ENCODE results near the gene RERE. TPM values are rescaled to one million over a fixed set of nuclear protein-coding genes. Genes with fewer than 3 reads are reported as not detected.

The RERE gene
- polyA plus RNA-seq, 2 donors = 14.0 to 24.4 TPM

GRCh38 chr1:8680664-8681650 is 136.5 kb downstream of the RERE start:
- H3K4me1 ChIP-seq (ENCODE audit: control insufficient read depth in 2 of 2, insufficient read depth in 2 of 2, low read length in 1 of 2) = no peaks in the 10 kb centered on the region
- no peaks in the 10 kb centered on the region for H3K9me3 ChIP-seq (ENCODE audit: control insufficient read depth in 2 of 2, insufficient read depth in 1 of 2, low read depth in 1 of 2, low read length in 1 of 2)
- no peak overlapping the region for H3K27ac ChIP-seq (ENCODE audit: low read depth in 2 of 2, low read length in 1 of 2)
- H3K27me3 ChIP-seq (ENCODE audit: control insufficient read depth in 1 of 2, insufficient read depth in 2 of 2, low read length in 2 of 2) = no peaks in the 10 kb centered on the region
- peak overlapping the region in 1 of 2 donors; percentile 12 for H3K4me3 ChIP-seq (ENCODE audit: low read depth in 1 of 2, low read length in 2 of 2)
- 29 to 34% methylated on average over 14 of the region's 14 CpGs for WGBS, 2 donors
- no peaks in the 10 kb centered on the region for H3K36me3 ChIP-seq (ENCODE audit: control insufficient read depth in 2 of 2, insufficient read depth in 2 of 2, low read length in 1 of 2)

- no peak overlapping the region for H3K27ac ChIP-seq (ENCODE audit: low read depth in 2 of 2, low read length in 1 of 2)
- 61 to 73% methylated on average over 7 of the region's 7 CpGs for WGBS, 2 donors
Observed at GRCh38 chr1:8679929-8680663, 137.3 kb downstream of the RERE start.

GRCh38 chr1:8679395-8679800 is 138.0 kb downstream of the RERE start:
- no peak overlapping the region for H3K4me3 ChIP-seq (ENCODE audit: low read depth in 1 of 2, low read length in 2 of 2)
- no peaks in the 10 kb centered on the region for H3K9me3 ChIP-seq (ENCODE audit: control insufficient read depth in 2 of 2, insufficient read depth in 1 of 2, low read depth in 1 of 2, low read length in 1 of 2)
- 50 to 67% methylated on average over 2 of the region's 2 CpGs for WGBS, 2 donors
- no peak overlapping the region for H3K27ac ChIP-seq (ENCODE audit: low read depth in 2 of 2, low read length in 1 of 2)
- H3K36me3 ChIP-seq (ENCODE audit: control insufficient read depth in 2 of 2, insufficient read depth in 2 of 2, low read length in 1 of 2) = no peaks in the 10 kb centered on the region
- no peaks in the 10 kb centered on the region for H3K27me3 ChIP-seq (ENCODE audit: control insufficient read depth in 1 of 2, insufficient read depth in 2 of 2, low read length in 2 of 2)
- no peaks in the 10 kb centered on the region for H3K4me1 ChIP-seq (ENCODE audit: control insufficient read depth in 2 of 2, insufficient read depth in 2 of 2, low read length in 1 of 2)

More at GRCh38 chr1:8679929-8680663, 137.3 kb downstream of the RERE start:
- H3K27me3 ChIP-seq (ENCODE audit: control insufficient read depth in 1 of 2, insufficient read depth in 2 of 2, low read length in 2 of 2) = no peaks in the 10 kb centered on the region
- no peaks in the 10 kb centered on the region for H3K36me3 ChIP-seq (ENCODE audit: control insufficient read depth in 2 of 2, insufficient read depth in 2 of 2, low read length in 1 of 2)
- no peaks in the 10 kb centered on the region for H3K9me3 ChIP-seq (ENCODE audit: control insufficient read depth in 2 of 2, insufficient read depth in 1 of 2, low read depth in 1 of 2, low read length in 1 of 2)
- H3K4me3 ChIP-seq (ENCODE audit: low read depth in 1 of 2, low read length in 2 of 2) = no peak overlapping the region
- H3K4me1 ChIP-seq (ENCODE audit: control insufficient read depth in 2 of 2, insufficient read depth in 2 of 2, low read length in 1 of 2) = no peaks in the 10 kb centered on the region

- 67 to 81% methylated on average over 4 of the region's 4 CpGs for WGBS, 2 donors
- Histone ChIP-seq H3K4me1 (ENCODE audit: control insufficient read depth in 2 of 2, insufficient read depth in 2 of 2, low read length in 1 of 2) (no peaks in the 10 kb centered on the region), H3K4me3 (ENCODE audit: low read depth in 1 of 2, low read length in 2 of 2) (no peak overlapping the region), H3K36me3 (ENCODE audit: control insufficient read depth in 2 of 2, insufficient read depth in 2 of 2, low read length in 1 of 2) (no peaks in the 10 kb centered on the region), H3K27ac (ENCODE audit: low read depth in 2 of 2, low read length in 1 of 2) (no peak overlapping the region), H3K9me3 (ENCODE audit: control insufficient read depth in 2 of 2, insufficient read depth in 1 of 2, low read depth in 1 of 2, low read length in 1 of 2) (no peaks in the 10 kb centered on the region), H3K27me3 (ENCODE audit: control insufficient read depth in 1 of 2, insufficient read depth in 2 of 2, low read length in 2 of 2) (no peaks in the 10 kb centered on the region)
Observed at GRCh38 chr1:8678673-8679394, 138.6 kb downstream of the RERE start.

GRCh38 chr1:8677782-8678181 is 139.7 kb downstream of the RERE start:
- no peaks in the 10 kb centered on the region for H3K36me3 ChIP-seq (ENCODE audit: control insufficient read depth in 2 of 2, insufficient read depth in 2 of 2, low read length in 1 of 2)
- H3K4me1 ChIP-seq (ENCODE audit: control insufficient read depth in 2 of 2, insufficient read depth in 2 of 2, low read length in 1 of 2) = no peaks in the 10 kb centered on the region
- H3K4me3 ChIP-seq (ENCODE audit: low read depth in 1 of 2, low read length in 2 of 2) = no peak overlapping the region
- no peaks in the 10 kb centered on the region for H3K27me3 ChIP-seq (ENCODE audit: control insufficient read depth in 1 of 2, insufficient read depth in 2 of 2, low read length in 2 of 2)
- no peak overlapping the region for H3K27ac ChIP-seq (ENCODE audit: low read depth in 2 of 2, low read length in 1 of 2)
- H3K9me3 ChIP-seq (ENCODE audit: control insufficient read depth in 2 of 2, insufficient read depth in 1 of 2, low read depth in 1 of 2, low read length in 1 of 2) = no peaks in the 10 kb centered on the region
- WGBS, 2 donors = 91 to 92% methylated on average over 2 of the region's 2 CpGs

- Histone ChIP-seq H3K4me3 (ENCODE audit: low read depth in 1 of 2, low read length in 2 of 2) (no peak overlapping the region), H3K27ac (ENCODE audit: low read depth in 2 of 2, low read length in 1 of 2) (no peak overlapping the region), H3K27me3 (ENCODE audit: control insufficient read depth in 1 of 2, insufficient read depth in 2 of 2, low read length in 2 of 2) (no peaks in the 10 kb centered on the region), H3K4me1 (ENCODE audit: control insufficient read depth in 2 of 2, insufficient read depth in 2 of 2, low read length in 1 of 2) (no peaks in the 10 kb centered on the region), H3K36me3 (ENCODE audit: control insufficient read depth in 2 of 2, insufficient read depth in 2 of 2, low read length in 1 of 2) (no peaks in the 10 kb centered on the region), H3K9me3 (ENCODE audit: control insufficient read depth in 2 of 2, insufficient read depth in 1 of 2, low read depth in 1 of 2, low read length in 1 of 2) (no peaks in the 10 kb centered on the region)
- WGBS, 2 donors = 97 to 98% methylated on average over 2 of the region's 2 CpGs
Observed at GRCh38 chr1:8676813-8677212, 140.6 kb downstream of the RERE start.

GRCh38 chr1:8676072-8676471 is 141.4 kb downstream of the RERE start:
- H3K9me3 ChIP-seq (ENCODE audit: control insufficient read depth in 2 of 2, insufficient read depth in 1 of 2, low read depth in 1 of 2, low read length in 1 of 2) = no peaks in the 10 kb centered on the region
- no peak overlapping the region for H3K4me3 ChIP-seq (ENCODE audit: low read depth in 1 of 2, low read length in 2 of 2)
- no peaks in the 10 kb centered on the region for H3K36me3 ChIP-seq (ENCODE audit: control insufficient read depth in 2 of 2, insufficient read depth in 2 of 2, low read length in 1 of 2)
- H3K4me1 ChIP-seq (ENCODE audit: control insufficient read depth in 2 of 2, insufficient read depth in 2 of 2, low read length in 1 of 2) = no peaks in the 10 kb centered on the region
- no peak overlapping the region for H3K27ac ChIP-seq (ENCODE audit: low read depth in 2 of 2, low read length in 1 of 2)
- no peaks in the 10 kb centered on the region for H3K27me3 ChIP-seq (ENCODE audit: control insufficient read depth in 1 of 2, insufficient read depth in 2 of 2, low read length in 2 of 2)

GRCh38 chr1:8674912-8675311 is 142.5 kb downstream of the RERE start:
- Histone ChIP-seq H3K36me3 (ENCODE audit: control insufficient read depth in 2 of 2, insufficient read depth in 2 of 2, low read length in 1 of 2) (no peaks in the 10 kb centered on the region), H3K4me3 (ENCODE audit: low read depth in 1 of 2, low read length in 2 of 2) (no peak overlapping the region), H3K27me3 (ENCODE audit: control insufficient read depth in 1 of 2, insufficient read depth in 2 of 2, low read length in 2 of 2) (no peaks in the 10 kb centered on the region), H3K4me1 (ENCODE audit: control insufficient read depth in 2 of 2, insufficient read depth in 2 of 2, low read length in 1 of 2) (peaks cover 0 to 4% of the 10 kb centered on the region in 2 donors), H3K27ac (ENCODE audit: low read depth in 2 of 2, low read length in 1 of 2) (no peak overlapping the region), H3K9me3 (ENCODE audit: control insufficient read depth in 2 of 2, insufficient read depth in 1 of 2, low read depth in 1 of 2, low read length in 1 of 2) (no peaks in the 10 kb centered on the region)
- WGBS, 2 donors = 52 to 53% methylated on average over 2 of the region's 2 CpGs

GRCh38 chr1:8674481-8674880 is 143.0 kb downstream of the RERE start:
- H3K4me3 ChIP-seq (ENCODE audit: low read depth in 1 of 2, low read length in 2 of 2) = no peak overlapping the region
- no peaks in the 10 kb centered on the region for H3K9me3 ChIP-seq (ENCODE audit: control insufficient read depth in 2 of 2, insufficient read depth in 1 of 2, low read depth in 1 of 2, low read length in 1 of 2)
- H3K4me1 ChIP-seq (ENCODE audit: control insufficient read depth in 2 of 2, insufficient read depth in 2 of 2, low read length in 1 of 2) = peaks cover 0 to 4% of the 10 kb centered on the region in 2 donors
- H3K27me3 ChIP-seq (ENCODE audit: control insufficient read depth in 1 of 2, insufficient read depth in 2 of 2, low read length in 2 of 2) = no peaks in the 10 kb centered on the region
- no peaks in the 10 kb centered on the region for H3K36me3 ChIP-seq (ENCODE audit: control insufficient read depth in 2 of 2, insufficient read depth in 2 of 2, low read length in 1 of 2)
- WGBS, 2 donors = 87 to 94% methylated on average over 4 of the region's 4 CpGs
- no peak overlapping the region for H3K27ac ChIP-seq (ENCODE audit: low read depth in 2 of 2, low read length in 1 of 2)
